Epithelial cell of proximal tubule (primary cell): ENCODE results near the gene A1BG. TPM values are rescaled to one million over a fixed set of nuclear protein-coding genes. Genes with fewer than 3 reads are reported as not detected.

ENCODE experiments used
- DNase-seq: peaks from one replicate; pipeline ENCODE4 v3.0.0-alpha.2; 2011; ENCODE audit warnings: low read depth
- H3K4me3 ChIP-seq: 2 replicates; pipeline ENCODE4 v1.5.1; 2011; ENCODE audit warnings: low read depth, mild to moderate bottlenecking, low read length
- total RNA-seq: library from RNA; depleted of rRNA; stranded (reverse); fragments of >200 nt; gene quantifications from 2 replicates; pipeline ENCODE4 v1.2.3, GENCODE V29; 2015
- TF ChIP-seq, protein P1 (sequence below): conservative IDR thresholded peaks from 2 replicates; pipeline ENCODE4 v1.5.1; 2012; ENCODE audit warnings: low read depth, mild to moderate bottlenecking, low read length

Gene A1BG, protein sequence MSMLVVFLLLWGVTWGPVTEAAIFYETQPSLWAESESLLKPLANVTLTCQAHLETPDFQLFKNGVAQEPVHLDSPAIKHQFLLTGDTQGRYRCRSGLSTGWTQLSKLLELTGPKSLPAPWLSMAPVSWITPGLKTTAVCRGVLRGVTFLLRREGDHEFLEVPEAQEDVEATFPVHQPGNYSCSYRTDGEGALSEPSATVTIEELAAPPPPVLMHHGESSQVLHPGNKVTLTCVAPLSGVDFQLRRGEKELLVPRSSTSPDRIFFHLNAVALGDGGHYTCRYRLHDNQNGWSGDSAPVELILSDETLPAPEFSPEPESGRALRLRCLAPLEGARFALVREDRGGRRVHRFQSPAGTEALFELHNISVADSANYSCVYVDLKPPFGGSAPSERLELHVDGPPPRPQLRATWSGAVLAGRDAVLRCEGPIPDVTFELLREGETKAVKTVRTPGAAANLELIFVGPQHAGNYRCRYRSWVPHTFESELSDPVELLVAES
- total RNA-seq, result 2.7 and 20.1 TPM in 2 replicates

DNA sequence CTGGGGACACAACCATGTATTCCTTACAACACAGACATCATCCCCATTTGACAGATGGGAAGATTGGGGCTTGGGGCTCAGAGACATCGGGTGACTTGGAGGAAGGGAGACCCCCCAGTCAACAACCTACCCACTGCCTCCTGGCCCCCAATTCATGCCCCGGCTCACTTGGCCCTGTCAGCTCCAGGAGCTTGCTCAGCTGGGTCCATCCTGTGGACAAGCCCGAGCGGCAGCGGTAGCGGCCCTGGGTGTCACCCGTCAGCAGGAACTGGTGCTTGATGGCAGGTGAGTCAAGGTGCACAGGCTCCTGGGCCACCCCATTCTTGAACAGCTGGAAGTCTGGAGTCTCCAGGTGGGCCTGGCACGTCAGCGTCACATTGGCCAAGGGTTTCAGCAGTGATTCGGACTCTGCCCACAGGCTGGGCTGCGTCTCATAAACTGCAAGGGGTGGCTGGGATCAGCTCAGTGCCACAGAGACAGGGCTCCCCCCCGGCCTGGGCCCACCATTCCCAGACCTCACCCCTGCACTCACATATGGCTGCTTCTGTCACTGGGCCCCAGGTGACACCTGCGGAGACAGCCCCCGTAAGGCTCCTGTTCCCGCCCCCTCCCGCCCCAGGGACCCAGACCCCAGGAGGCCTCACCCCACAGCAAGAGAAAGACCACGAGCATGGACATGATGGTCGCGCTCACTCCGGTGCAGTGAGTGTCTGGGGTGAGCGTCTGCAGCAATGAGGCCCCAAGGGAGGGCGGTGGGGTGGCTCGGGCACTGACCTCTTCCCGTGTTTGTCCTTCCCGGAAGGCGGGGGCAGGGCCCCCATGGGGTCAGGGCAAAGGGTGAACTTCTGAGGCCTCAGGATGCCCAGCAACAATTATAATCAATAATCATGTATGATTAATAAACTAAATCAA is at the start of gene A1BG:
Gene A1BG, minus strand, starts transcription at position 733 of the 912 bp plus-strand sequence. Its CDS starts 55 bp downstream, at position 678.
- no peak for DNase-seq
- no peak within 1 kb of the TSS for H3K4me3 ChIP-seq
- TF ChIP-seq, protein P1, sequence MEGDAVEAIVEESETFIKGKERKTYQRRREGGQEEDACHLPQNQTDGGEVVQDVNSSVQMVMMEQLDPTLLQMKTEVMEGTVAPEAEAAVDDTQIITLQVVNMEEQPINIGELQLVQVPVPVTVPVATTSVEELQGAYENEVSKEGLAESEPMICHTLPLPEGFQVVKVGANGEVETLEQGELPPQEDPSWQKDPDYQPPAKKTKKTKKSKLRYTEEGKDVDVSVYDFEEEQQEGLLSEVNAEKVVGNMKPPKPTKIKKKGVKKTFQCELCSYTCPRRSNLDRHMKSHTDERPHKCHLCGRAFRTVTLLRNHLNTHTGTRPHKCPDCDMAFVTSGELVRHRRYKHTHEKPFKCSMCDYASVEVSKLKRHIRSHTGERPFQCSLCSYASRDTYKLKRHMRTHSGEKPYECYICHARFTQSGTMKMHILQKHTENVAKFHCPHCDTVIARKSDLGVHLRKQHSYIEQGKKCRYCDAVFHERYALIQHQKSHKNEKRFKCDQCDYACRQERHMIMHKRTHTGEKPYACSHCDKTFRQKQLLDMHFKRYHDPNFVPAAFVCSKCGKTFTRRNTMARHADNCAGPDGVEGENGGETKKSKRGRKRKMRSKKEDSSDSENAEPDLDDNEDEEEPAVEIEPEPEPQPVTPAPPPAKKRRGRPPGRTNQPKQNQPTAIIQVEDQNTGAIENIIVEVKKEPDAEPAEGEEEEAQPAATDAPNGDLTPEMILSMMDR, result no peak

DNA sequence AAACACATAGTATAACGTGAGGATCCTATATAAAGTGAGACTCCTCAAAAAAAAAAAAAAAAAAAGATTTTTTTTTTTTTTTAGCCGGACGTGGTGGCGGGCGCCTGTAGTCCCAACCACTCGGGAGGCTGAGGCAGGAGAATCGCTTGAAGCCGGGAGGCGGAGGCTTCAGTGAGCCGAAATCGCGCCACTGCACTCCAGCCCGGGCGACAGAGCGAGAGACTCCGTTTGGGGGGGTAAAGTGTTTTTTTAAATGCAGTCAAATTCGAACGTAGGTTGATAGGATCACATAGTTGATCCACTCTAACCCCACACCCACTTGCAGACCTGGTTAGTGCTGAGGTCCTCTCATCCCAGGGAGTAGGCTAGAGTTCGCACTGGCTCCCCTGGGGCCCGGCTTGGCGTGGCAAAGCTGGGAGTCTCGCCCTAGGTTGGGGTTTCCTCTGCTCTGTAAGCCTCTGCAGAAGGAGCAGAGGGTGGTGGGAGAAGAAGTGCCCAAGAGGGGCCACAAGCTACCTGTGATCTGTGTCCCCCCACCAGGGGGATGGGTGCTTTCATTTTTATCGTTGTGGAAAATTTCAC is 48.6 kb upstream of the A1BG start:
- TF ChIP-seq, protein P1, result no peak
- DNase-seq, result no peak
- H3K4me3 ChIP-seq, result peak overlapping the region; percentile 84

DNA sequence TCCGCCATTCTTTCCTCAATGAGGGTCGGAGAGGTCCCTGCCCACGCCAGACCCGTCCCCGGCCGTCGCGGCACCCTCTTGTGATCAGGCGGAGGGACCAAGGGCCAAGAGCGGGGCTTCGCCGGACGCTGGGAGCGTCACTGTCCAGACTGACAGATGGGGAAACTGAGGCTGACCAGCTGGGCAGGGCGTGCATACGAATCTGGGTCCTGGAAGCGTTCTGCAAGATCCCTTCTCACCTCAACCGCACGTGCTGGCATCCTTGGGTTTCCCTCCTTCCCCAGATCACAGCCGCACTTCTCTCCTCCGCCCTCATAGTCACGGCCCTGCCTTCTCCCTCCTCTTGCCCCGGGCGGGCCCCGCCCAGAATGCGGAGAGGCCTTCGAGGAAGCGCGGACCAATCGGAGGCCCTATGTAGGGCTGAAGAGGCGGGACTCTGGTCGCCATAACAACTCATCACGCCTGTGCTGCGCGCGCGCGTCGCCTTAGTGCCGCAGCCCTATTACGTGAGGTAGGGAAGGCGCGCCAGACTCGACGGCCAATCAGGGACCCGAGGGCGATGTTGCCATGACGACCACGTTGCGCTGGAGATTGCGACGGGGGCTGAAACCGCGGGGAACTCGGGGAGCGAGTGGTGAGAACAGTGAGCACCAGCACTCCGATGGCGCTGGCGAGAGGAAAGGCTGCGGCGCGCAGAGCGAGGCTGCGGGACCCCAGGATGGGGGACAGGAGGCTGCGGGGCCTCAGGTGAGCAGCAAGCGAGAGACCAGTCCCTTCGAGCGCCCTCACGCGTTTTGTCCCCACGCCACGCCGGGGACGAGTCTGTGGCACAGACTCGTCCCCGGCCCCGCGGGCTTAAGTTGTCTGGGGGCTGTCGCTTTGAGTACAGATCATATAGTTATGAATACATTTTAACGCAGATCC is 47.9 kb upstream of the A1BG start:
- peak; percentile 83 for DNase-seq
- H3K4me3 ChIP-seq, result peak overlapping the region; percentile 88
- TF ChIP-seq, protein P1, result no peak

DNA sequence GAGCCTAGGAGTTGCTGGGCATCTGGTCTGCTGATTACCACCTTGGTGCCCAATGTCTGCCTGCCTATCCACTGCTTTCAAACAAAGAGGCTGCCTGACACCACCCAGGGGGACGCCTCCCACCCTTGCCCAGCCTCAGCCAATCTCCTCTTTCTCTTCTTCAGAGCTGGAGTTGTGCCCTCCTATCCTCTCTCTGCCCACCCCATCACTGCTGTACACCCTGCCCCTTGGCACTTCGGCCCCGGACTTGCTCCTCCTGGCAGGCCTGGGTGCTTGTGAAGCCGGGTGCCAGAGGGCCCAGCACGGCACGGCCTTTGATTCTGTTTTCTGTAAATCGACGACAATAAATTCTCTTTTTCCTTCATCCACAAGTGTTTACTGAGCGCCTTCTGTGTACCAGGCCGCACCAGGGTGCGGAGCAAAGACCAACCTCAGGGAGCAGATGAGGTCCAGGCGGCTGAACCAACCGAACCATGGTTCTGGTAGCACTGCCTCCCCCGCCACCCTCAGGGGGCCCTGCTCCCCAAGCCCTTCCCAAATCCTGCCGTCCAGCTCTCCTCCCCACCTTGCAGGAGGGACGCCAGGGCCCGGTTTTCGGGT is 47.1 kb upstream of the A1BG start:
- TF ChIP-seq, protein P1, result no peak
- no peak for DNase-seq
- H3K4me3 ChIP-seq, result peak overlapping the region; percentile 88

DNA sequence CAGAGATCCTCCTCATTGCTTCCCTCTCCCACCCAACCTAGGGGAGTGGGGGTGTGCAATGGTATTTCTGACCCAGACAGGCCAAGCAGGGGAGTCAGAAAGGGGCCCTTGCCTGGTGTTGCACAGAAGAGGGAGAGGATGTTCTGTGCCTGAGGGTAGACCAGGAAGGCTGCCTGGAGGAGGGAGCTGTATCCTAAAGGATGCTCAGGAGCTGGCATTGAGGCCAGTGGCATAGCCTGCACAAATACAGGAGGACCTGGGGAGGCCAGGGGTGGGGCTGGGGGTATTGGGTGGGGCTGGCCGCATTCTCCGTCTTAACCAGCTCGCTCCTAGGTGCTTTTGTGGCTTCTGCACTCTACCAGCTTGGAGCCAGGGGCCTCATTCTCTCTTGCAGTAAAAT is 46.6 kb upstream of the A1BG start:
- no peak overlapping the region for H3K4me3 ChIP-seq
- TF ChIP-seq, protein P1, result no peak
- DNase-seq, result no peak
